ENCODE results near the gene NTRK3.
"Not testable (repeated sequence)": the region's sequence is repeated elsewhere in the genome, so short reads cannot be mapped to it uniquely, and the experiment has no call there.

Gene NTRK3

DNA sequence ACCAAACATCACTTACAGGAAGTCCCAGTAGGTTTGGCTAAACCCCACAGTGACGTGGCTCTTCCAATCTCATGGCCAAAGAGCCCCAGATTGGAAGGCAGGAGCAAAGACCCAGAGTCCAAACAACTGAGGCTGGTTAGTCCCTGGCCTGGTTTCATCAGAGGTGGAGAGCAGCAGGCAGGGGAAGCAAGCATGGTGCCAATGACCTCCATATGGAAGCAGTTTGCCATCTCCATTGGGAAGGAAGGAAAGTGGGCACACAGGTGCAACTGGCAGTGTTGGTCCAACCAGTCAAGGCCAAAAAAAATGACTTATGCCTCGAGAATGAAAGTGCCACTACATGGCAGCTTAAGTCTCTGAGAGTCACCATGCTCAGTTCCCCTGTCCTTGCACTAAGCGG lies 175.9 kb downstream of the NTRK3 start:
- no peak for DNase-seq (ENCODE audit: low read depth in 2 of 3, low spot score in 1 of 3)

DNA sequence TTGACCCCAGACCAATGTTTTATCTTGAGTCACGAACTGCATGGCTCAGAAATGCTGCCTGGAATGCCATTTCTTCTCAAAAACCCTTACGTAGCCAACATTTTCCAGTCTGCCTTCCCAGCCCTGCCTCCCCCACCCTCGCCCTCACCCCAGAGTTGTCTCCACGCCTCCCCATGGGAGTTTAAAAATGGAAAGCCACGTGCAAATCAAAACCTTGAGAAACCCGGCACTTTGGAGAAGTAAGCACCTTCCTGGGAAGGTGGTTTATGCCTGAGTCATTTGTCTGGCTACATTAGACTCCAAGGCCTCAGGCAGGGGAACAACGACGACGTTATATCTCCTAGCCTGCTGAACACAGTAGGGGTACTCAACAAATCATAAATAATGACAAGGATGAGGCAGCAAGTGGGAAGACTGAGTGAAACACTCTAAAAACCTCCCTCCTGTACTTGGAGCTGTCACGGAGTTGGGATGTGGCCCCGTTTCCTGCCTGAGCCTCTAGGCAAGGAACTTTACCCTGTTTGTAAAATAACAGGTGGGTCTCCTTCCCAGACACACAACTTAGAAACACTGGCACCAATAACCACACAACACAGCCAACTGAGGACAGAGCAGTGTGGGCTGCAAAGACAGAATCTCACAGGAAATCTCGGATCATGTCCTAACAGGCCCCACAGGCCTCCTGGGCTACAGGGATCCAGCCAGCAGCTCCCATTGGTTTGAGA lies 179.1 kb downstream of the NTRK3 start:
- DNase-seq (ENCODE audit: low read depth in 2 of 3, low spot score in 1 of 3): no peak

DNA sequence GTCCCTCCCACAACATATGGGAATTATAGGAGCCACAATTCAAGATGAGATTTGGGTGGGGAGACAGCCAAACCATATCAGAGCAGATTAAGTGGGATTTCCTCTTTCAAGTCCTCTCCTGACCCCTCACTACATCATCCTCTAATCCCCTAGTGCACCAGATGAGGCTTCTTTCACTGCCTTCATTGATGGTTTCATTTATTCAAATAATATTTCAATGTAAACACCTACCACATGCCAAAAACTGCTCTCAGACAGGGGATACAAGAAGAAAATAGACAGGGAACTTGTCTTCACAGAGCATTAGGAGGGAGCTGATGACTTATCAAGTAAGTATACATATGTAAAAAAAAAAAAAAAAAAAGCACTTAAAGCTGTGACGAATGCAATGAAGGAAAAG lies 180.2 kb downstream of the NTRK3 start:
- no peak for DNase-seq (ENCODE audit: low read depth in 2 of 3, low spot score in 1 of 3)

DNA sequence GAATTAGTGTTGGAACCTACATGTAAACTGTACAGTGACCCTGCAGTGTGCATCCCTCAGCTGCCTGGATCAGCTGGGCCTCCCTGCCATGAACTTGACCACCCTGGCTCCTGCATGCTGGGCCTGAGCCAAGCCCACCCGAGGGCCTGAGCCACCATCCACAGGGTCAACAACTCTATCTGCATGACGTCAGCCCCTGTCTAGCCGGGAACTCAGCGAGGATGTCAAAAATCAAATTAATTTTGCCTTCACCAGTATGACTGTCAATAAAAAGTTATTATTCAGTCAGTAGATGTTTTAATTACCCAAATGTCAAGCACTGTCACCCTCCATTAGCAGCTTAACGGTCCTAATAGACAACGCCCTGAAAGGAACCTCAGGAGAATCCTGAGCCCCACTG lies 181.4 kb downstream of the NTRK3 start:
- DNase-seq (ENCODE audit: low read depth in 2 of 3, low spot score in 1 of 3): no peak

DNA sequence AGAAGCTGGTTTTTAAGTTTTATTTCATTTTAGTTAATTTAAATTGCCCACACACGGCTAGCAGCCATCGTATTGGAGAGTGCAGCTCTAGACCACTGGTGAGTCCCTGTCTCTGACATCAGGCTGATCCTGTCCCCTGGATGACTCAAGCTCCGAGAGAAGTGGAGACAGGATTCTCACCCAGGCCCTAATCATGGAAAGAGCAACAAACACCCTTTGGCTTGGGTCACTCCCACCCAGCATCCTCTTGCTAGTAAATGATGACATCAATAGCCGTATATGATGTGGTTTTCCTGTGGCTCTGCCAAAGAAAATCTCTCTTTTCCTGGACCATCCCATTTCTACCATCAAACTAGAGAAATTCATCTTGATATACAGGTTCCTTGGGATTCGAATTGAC lies 182.2 kb downstream of the NTRK3 start:
- DNase-seq (ENCODE audit: low read depth in 2 of 3, low spot score in 1 of 3): no peak

DNA sequence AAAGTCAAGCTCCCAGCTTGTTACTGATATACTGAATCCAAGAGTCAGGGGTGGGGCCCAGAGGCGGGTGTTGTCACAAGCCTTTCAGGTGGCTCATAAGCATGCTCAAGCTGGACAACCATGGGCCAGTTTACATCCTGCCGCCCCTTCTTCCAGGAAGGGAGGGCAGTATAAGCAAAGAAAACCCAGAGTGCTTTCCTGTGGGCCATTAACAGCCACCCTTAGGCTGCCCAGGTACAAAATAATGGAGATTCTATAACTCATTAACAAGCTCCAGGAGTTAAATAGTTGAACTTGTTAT lies 183.2 kb downstream of the NTRK3 start:
- no peak for DNase-seq (ENCODE audit: low read depth in 2 of 3, low spot score in 1 of 3)

DNA sequence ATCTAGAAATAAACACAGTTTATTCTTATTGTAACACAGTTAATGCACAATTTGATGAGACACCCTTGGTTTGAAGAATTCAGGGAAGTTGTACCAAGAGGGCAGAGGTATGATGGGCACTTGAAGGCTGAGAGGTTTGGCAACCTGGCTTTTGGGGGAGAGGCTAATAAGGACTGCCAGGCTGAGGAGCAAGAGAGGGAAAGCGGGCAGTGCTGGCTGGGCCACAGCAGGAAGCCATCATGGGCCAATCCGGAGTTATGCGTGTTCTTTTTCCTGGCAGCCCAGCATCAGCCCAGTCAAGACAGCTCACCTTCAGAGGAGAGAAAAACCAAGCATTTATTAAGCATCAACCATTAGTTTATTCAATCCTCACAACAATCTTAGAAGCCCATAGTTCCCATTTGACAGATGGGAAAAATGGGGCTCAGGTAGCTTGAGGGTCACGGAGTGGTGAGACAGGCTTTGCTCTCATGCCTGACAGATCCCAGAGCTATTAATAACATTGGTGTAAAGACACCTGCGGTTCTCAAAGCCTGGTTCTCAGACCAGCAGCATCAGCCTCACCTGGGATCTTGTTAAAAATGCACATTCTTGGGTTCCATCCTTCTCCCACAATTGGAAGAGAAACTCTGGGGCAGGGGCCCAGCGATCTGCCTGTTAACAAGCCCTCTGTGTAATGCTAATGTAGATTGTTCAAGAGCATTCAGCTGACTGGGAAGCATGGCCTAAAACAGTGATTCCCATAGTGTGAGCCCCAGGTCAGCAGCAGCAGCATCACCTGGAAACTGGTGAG lies 183.7 kb downstream of the NTRK3 start:
- DNase-seq (ENCODE audit: low read depth in 2 of 3, low spot score in 1 of 3): no peak

DNA sequence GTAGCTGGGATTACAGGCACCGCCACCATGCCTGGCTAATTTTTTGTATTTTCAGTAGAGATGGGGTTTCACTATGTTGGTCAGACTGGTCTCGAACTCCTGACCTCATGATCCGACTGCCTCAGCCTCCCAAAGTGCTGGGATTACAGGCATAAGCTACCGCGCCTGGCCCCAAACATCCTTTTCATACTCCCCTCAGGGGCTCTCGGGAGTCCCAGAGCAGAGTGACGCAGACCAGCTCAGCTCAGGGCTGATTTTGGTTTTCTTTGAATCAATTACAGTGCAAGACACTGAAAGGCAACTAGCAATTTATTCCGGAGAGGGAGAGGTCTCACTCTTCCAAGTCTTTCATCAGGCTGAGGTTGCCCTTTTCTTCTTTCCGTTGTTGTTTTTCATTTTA lies 184.4 kb downstream of the NTRK3 start:
- DNase-seq (ENCODE audit: low read depth in 2 of 3, low spot score in 1 of 3): not testable (repeated sequence)

DNA sequence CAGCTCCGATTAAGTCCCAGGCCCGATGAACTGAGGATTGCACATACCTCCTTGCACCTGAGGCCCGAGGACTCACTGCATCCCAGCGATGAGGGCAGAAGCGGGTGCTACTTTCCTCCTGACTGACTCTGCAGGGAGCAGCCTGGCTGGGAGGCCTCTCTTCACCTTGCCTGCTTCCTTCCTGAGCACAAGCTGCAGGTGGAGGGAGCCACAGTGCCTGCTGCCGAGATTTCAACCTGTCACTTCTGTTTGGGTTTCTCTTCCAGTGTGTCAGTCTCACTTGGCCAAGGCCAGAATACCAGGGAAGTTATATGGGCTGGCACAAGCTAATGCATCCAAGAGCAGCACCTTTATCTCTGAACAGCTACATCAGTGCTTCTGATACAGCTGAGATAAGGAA lies 185.4 kb downstream of the NTRK3 start:
- DNase-seq (ENCODE audit: low read depth in 2 of 3, low spot score in 1 of 3): no peak

DNA sequence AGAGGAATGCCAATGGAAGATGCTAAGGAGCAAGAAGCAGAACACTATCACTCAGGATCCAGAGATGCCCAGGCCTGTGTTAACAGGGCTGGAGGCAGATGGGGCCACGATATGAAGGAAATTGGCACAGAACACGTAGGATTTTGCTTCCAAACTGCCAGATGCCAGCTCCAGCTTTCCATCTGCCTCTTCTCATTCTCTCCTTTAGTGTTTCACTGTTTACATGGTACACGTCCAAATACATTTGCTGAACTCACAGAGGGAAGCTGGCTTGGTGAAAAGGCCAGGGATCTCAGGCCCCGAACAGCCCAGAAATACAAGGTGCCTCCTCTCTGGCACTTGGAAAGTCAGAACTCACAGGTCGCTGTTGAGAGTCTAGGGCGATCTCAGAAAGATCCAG lies 187.0 kb downstream of the NTRK3 start:
- DNase-seq (ENCODE audit: low read depth in 2 of 3, low spot score in 1 of 3): no peak

DNA sequence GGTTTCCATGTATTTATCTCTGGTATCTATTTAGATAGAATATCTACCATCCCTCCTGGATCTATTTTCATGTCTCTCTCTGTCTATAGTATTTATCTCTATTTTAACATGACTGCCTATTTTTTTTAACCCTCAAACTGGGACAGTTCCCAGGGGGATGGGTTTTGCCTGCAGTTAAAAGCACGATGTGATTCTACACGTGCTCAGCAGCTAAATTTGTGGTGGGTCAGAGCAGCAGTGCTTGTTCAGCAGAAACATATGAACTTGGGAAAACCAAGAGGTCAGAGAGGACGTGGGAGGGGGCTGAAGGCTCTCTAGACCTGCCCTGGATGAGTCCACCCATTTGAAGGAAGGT lies 189.2 kb downstream of the NTRK3 start:
- DNase-seq (ENCODE audit: low read depth in 2 of 3, low spot score in 1 of 3): no peak

DNA sequence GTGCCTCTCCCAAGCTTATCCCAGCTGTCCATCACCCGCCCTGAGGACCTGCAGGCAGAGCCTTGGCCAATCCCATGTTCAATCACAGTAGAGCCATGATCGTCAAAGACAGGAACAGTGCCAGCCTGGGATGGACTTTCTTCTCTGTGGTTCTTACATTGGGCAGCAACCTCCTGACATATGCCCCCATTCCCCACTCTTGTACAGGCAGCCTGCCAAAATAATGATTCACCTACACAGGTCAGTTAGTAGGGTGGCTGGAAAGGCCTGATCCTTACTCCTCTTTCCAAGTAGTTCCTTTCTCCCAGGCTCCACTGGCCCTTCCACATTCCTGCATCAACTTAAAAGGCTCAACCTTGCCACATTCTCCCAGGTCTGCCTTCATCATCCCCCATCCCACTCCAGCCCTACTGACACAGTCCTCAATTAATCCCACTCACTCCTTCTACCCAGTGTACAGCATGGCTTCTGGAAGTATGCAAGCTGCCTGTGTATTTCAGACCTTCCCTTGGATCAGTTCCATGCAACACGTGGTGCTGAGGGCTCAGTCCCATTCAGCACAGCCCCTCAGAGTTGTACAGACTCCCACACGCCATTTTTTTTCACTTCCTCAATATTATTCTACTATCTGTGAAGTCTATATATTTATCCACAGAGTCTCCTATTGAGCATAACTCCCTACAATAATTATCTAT lies 189.8 kb downstream of the NTRK3 start:
- DNase-seq (ENCODE audit: low read depth in 2 of 3, low spot score in 1 of 3): no peak

DNA sequence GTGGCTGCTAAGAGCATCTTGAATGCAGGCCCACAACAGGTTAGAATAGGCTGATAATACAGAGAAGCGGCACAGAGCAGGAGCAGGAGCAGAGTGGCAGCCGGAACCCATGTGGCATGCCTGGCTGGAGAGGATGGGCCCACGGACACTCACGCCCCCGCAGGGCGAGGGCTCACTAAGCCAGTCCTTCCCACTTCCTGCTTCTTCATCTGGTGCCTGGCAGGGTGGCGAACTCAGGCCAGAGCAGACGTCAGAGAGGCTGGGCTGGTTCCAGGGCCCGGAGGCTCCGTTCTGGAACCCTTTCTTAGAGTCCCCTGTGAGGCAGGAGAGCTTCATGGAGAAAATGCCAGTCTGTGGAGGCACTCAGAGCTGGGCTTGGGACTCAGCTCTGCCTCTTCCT lies 195.1 kb downstream of the NTRK3 start:
- no peak for DNase-seq (ENCODE audit: low read depth in 2 of 3, low spot score in 1 of 3)

DNA sequence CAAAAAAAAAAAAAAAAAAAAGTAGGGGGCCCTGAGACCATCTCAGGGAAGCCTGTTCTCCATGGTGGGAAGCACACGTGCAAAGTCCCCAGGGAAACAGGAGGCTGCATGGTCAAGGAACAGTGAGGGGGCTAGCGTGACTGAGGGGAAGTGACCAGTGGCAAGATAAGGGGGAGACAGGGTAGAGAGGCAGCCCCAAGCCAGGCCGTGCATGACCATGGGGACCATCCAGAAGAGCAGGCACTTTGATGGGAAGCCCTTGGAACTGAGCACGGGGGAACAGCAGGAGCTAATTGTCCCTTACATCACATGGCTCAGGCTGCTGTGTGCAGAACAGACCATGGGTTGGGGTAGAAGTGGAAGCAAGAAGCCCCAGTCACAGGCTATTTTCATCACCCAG lies 196.2 kb downstream of the NTRK3 start:
- no peak for DNase-seq (ENCODE audit: low read depth in 2 of 3, low spot score in 1 of 3)

DNA sequence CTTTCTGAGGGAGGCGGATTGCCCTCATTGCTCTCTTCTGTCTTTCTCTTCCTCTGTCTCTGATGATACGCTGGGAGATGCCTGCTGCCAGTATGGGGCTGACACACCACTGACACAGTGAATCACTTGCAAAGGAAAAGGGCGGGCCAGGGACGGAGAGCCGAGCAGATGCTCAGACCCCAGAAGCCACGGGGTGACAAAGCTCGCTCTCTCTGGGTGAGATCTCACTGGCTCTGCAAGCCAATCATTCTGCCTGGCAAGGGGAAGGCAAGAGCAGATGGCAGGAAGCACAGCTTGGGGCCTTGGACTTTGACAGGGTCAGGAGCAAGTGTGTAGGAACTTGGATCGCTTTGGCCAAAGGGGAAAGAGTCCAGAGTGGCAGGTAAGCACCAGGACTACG lies 198.7 kb downstream of the NTRK3 start:
- no peak for DNase-seq (ENCODE audit: low read depth in 2 of 3, low spot score in 1 of 3)

DNA sequence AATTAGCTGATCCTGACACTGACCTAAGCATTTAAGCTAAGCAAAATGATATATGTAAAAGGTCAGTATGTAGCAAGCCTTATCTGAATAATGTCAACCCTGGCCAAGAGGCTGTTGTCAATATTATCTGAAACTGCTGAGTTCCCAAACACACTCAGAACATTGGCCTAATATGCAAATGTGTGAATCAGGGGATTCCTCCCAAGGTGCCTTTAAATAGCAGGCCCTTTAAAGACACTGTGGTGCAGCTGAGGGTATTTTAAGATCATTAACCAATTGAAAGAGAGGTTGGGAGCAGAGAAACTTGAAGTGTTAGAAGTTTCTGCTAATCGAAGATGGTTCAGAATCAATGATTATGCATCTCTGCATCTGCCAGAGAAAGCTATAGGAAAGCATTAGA lies 207.0 kb downstream of the NTRK3 start:
- DNase-seq (ENCODE audit: low read depth in 2 of 3, low spot score in 1 of 3): no peak

DNA sequence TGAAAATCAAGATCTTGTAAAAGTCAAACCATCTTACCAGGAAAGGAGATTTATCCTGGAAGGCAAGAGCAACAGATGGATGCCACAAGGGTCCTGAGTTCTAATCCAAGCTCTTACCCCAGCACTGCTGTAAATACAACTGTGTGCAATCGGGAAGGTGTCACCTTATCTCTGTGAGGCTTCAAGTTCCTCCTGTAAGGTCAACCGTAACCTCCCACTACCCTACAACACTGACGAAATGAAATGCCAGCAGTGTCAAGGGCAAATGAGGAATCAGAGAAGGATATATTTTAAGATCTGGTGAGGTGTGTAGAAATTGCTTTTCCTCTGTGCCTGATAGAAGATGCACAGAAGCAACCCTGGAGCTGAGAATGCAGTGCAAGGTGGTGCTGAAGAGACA lies 207.8 kb downstream of the NTRK3 start:
- no peak for DNase-seq (ENCODE audit: low read depth in 2 of 3, low spot score in 1 of 3)

DNA sequence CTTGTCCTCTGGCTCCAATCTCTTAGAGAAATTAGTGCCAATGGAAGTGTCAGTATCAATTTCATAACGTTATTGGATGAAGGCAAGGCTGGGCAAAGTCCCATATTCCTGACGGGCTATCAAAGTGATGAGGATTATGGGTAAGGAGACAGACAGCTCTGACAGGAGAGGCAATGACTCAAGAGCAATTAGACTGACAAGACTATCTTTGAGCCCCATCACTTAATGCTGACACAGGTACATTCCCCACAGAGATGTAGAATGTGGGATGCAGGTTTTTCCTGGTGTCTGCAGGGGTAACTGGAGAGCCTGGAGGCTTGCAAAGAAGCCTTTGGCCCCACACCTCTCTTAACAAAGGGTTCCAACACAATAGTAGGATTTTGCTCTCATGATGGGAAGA lies 208.3 kb downstream of the NTRK3 start:
- DNase-seq (ENCODE audit: low read depth in 2 of 3, low spot score in 1 of 3): no peak

DNA sequence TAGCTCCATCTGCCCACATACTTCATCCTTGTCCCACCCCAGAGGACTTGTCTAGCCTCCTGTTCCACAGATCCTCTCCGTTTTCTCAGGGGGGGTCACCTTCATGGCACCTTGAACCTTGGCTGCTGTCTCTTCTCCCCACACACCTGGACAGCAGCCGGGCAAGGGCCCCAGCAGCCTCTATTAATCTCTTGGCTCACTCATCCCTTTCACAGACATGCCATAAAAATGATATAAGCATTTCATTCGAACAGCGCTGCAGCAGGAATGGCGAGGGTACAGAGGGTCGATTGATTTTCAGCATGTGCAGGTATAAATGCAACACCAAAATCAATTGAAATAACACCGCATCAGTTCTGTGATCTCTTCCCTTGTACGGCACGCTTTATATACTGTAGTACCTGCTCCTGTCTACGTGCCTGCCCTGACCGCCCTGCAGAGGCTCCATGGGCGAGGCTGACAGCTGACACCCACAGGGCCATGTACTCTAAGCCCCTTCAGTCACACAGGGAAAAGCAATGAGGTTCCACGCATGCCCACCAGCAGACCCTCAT lies 209.9 kb downstream of the NTRK3 start:
- DNase-seq (ENCODE audit: low read depth in 2 of 3, low spot score in 1 of 3): no peak

DNA sequence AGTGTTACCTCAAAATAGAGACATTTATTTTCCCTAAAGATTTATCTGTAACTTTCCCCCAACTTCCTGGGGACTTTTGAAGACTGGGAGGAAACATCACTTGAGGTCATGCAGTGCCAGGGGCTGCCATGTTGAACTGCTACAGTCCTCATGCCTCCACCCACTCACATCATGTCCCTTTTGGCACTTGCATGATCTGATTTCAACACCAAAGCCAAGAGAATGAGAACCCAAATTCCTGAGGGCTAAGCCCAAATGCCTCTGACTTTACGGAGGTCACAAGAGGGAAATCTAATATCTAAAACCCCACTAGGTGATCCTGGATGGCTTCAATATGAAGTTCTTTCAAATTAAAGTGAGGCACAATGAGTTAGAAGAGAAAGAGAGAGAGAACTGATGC lies 213.1 kb downstream of the NTRK3 start:
- no peak for DNase-seq (ENCODE audit: low read depth in 2 of 3, low spot score in 1 of 3)

DNA sequence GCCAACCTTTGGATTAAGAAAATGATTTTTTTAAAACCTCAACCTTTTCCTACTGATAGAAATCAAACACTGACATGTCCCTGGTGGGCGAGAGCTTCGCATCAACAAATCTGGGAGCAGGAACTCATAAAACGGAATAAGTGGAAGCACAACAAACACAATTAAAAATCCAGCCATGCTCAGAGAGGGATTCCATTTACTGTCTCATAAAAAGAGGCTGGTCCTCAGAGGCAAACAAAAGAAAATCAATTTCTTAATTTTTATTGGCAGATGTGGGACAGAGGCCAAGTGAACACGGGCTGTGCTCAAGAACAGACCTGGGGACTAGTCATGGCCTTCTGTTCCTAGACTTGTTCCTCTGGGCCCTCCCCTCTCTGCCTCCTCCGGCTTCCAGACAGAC lies 214.5 kb downstream of the NTRK3 start:
- DNase-seq (ENCODE audit: low read depth in 2 of 3, low spot score in 1 of 3): no peak

DNA sequence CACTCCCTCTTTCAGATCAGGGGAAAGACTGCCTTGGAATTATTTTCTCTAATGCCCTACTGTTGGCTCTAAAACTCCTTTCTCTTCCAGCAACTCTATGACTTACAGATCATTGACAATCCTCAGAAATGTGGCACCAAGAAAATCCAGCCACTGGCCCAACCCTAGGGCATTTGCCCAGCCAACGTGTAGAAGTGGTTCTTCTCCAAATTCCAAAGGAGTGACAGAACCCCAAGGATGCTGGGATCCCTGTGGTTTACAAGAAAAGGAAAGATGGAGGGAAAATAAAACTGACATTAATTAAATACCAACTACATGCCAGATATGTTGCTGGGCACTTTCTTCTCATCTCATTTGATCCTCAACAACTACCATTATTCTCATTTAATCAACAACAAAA lies 216.0 kb downstream of the NTRK3 start:
- no peak for DNase-seq (ENCODE audit: low read depth in 2 of 3, low spot score in 1 of 3)

All from stimulated activated CD4-positive, alpha-beta T cell treated with anti-CD3 and anti-CD28 coated beads, Interleukin-12 subunit alpha, Interleukin-12 subunit beta, amount 100 ng/mL, for 48 hours (primary cell).